Mucosa of descending colon (tissue), 3 donors: ENCODE data around the gene TNS1. TPM values are rescaled to one million over a fixed set of nuclear protein-coding genes. Genes with fewer than 3 reads are reported as not detected.

Experiments used
- ATAC-seq: fragments of 200-7000 bp; cut with Tn5 transposase; one replicate; pipeline ENCODE4 v1.9.1; 2020; ENCODE audit warnings: mild to moderate bottlenecking, moderate library complexity
- DNase-seq, 3 donors: peaks; one replicate each; pipeline ENCODE4 v3.0.0-alpha.2; 2020
- H3K36me3 ChIP-seq: fragments of 200-600 bp; one replicate; pipeline ENCODE4 v1.8.0; 2021; ENCODE audit warnings: low read depth, mild to moderate bottlenecking
- H3K4me1 ChIP-seq: fragments of 200-600 bp; one replicate; pipeline ENCODE4 v1.8.0; 2021; ENCODE audit warnings: low read depth, mild to moderate bottlenecking
- H3K4me3 ChIP-seq: fragments of 200-600 bp; one replicate; pipeline ENCODE4 v1.8.0; 2021; ENCODE audit warnings: mild to moderate bottlenecking
- H3K9me3 ChIP-seq: fragments of 200-600 bp; one replicate; pipeline ENCODE4 v1.8.0; 2021; ENCODE audit warnings: mild to moderate bottlenecking
- intact Hi-C, 2 donors: fragments of 100-400 bp; cut with DNase I in 1 of 2; cut with micrococcal nuclease in 1 of 2; formaldehyde crosslinking; loops; one replicate each; pipeline versions ENCODE4 v1.11.0 to v1.11.1; 2022; cut with DNase I, micrococcal nuclease
- total RNA-seq, 3 donors: library from RNA; stranded (reverse); fragmentation: NEBNext Ultra II Directional in 2 of 3; extraction: Animal tissue kit (Norgen Biotek cat#: 25700) in 2 of 3; gene quantifications; one replicate each; pipeline versions ENCODE4 v1.2.1 to v1.2.4, GENCODE V29; 2021 to 2023
- TF ChIP-seq, protein P1 (sequence below): fragments of 200-600 bp; IDR thresholded peaks from one replicate; pipeline ENCODE4 v1.8.0; 2022; ENCODE audit warnings: antibody characterized with exemption, mild to moderate bottlenecking
- donor health status: DM: no; HTN: no; CAD: no; lungs with moderate emphysema.
- donor health status: DM: no; HTN: no; CAD: no.
- donor health status: DM: no; HTN: yes; CAD: no.

The TNS1 gene
- total RNA-seq, 3 donors from 2014 or later, result 43.8 to 1,458 (median 121) TPM

- intact Hi-C loops, result no loop called here
- TF ChIP-seq, protein P1, sequence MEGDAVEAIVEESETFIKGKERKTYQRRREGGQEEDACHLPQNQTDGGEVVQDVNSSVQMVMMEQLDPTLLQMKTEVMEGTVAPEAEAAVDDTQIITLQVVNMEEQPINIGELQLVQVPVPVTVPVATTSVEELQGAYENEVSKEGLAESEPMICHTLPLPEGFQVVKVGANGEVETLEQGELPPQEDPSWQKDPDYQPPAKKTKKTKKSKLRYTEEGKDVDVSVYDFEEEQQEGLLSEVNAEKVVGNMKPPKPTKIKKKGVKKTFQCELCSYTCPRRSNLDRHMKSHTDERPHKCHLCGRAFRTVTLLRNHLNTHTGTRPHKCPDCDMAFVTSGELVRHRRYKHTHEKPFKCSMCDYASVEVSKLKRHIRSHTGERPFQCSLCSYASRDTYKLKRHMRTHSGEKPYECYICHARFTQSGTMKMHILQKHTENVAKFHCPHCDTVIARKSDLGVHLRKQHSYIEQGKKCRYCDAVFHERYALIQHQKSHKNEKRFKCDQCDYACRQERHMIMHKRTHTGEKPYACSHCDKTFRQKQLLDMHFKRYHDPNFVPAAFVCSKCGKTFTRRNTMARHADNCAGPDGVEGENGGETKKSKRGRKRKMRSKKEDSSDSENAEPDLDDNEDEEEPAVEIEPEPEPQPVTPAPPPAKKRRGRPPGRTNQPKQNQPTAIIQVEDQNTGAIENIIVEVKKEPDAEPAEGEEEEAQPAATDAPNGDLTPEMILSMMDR, result no peak
Observed at GRCh38 chr2:217823626-217824025, 179.2 kb downstream of the TNS1 start.

GRCh38 chr2:217822296-217823252, 180.2 kb downstream of the TNS1 start:
- Histone ChIP-seq H3K4me3 (no peak overlapping the region), H3K9me3 (no peaks in the 10 kb centered on the region), H3K4me1 (peaks cover under 1% of the 10 kb centered on the region), H3K36me3 (no peaks in the 10 kb centered on the region)
- ATAC-seq, result no peak
- TF ChIP-seq, protein P1, result no peak
- DNase-seq, result peak in 2 of 3 donors; percentile 7 to 16
- intact Hi-C loops, result no loop called here

More at GRCh38 chr2:217823626-217824025, 179.2 kb downstream of the TNS1 start:
- H3K4me1 ChIP-seq, result peaks cover 4% of the 10 kb centered on the region
- no peaks in the 10 kb centered on the region for H3K36me3 ChIP-seq
- peak in 2 of 3 donors; percentile 16 to 20 for DNase-seq
- ATAC-seq, result no peak
- H3K9me3 ChIP-seq, result no peaks in the 10 kb centered on the region
- H3K4me3 ChIP-seq, result no peak overlapping the region

- H3K4me3 ChIP-seq, result no peak overlapping the region
- peak in 2 of 3 donors; percentile 13 to 32 for DNase-seq
- H3K36me3 ChIP-seq, result no peaks in the 10 kb centered on the region
- ATAC-seq, result no peak
- TF ChIP-seq, protein P1, result no peak
- H3K4me1 ChIP-seq, result no peaks in the 10 kb centered on the region
- no peaks in the 10 kb centered on the region for H3K9me3 ChIP-seq
- intact Hi-C loops, result no loop called here
Observed at GRCh38 chr2:217821536-217822147, 181.2 kb downstream of the TNS1 start.

GRCh38 chr2:217820904-217821303, 181.9 kb downstream of the TNS1 start:
- intact Hi-C loops, result no loop called here
- DNase-seq (peak in 1 of 3 donors; percentile 11), ATAC-seq (no peak)
- no peaks in the 10 kb centered on the region for H3K4me1 ChIP-seq
- no peaks in the 10 kb centered on the region for H3K36me3 ChIP-seq
- TF ChIP-seq, protein P1, result no peak
- no peaks in the 10 kb centered on the region for H3K9me3 ChIP-seq
- no peak overlapping the region for H3K4me3 ChIP-seq

DNA sequence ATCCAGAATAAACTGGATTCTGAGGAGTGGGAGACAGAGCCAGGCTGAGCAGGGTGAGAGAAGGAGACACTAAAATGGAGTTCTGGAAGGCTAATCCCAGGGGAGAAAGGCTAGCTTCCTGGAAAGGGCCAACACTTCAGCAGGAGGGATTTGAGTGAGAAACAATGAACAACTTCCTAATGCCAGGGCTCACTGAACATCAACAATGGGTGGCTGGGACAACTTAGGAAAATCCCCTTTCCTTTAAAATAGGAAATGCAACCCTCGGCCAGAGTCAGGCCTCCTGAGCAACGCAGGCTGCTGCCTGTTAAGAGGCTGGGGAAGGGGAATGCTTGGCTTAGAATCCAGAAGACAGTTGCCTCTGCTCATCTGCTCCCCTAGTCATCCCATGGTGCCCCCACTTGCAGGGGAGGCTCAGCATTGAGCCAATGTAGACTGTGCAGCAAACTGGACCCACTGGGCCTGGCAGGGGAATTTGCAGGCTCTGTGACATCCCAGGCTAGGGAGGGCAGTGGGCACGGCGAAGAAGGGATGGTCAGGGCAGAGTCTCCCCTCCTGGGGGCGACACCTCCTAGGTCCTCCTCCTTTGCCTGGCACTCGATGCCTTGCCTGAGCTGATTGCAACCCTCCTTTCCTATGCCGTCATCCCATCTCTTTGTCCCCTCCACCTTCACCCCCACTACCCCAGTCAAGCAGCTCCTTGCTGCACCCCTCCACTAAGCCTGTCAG, 182.5 kb downstream of the TNS1 start:
- TF ChIP-seq, protein P1, result no peak
- Histone ChIP-seq H3K9me3 (no peaks in the 10 kb centered on the region), H3K4me1 (no peaks in the 10 kb centered on the region), H3K4me3 (no peak overlapping the region), H3K36me3 (no peaks in the 10 kb centered on the region)
- DNase-seq, result peak in 2 of 3 donors; percentile 7 to 33
- intact Hi-C loops, result no loop called here
- no peak for ATAC-seq
